GM19240 (cell line): Measurements from ENCODE around the gene SRC.

Source experiments
- DNase-seq: peaks from one replicate; pipeline ENCODE4 v3.0.0; 2011; ENCODE audit warnings: low spot score; ENCODE audit not compliant: insufficient read length

The SRC gene

DNA sequence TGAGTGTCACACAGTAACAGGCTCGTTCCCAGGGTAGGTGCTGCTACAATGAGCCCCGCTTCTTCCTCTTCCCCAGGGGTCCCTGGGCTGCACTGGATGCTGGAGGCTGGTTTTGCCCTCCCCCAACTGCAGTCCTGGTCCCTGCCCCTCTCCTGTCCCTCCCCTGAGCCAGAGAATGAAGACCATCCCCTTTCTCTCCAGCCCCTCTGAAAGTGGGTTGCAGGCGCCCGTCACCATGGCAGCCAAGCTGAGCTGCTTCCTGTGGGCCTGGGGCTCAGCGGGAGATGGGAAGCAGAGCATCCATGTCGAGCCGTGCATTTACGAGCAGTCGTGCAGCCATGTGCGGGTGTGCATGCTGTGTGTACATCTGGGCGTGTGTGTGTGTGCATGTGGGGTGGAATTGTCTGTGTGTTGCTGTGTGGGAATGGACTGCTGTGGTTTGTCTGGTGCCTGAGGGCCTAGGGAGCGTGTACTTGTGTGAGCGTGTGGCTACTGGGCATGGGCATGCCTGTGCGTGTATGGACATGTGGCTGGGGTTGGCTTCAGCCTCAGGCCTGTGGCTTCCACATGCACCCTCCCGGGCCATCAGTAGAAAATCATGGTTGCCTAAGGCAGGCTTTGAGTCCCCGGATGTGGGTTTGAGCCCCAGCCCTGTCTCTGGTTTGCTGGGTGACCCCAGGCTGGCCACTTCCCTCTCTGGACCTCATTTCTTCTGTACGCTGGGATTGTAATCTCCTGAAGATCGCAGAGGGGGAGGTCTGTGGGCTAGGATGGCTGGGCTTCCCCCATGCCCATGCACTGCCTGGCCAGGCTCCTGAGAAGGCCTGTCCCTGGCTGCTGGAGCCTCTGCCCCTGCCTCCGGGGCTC lies 48.8 kb downstream of the SRC start:
- DNase-seq = no peak

DNA sequence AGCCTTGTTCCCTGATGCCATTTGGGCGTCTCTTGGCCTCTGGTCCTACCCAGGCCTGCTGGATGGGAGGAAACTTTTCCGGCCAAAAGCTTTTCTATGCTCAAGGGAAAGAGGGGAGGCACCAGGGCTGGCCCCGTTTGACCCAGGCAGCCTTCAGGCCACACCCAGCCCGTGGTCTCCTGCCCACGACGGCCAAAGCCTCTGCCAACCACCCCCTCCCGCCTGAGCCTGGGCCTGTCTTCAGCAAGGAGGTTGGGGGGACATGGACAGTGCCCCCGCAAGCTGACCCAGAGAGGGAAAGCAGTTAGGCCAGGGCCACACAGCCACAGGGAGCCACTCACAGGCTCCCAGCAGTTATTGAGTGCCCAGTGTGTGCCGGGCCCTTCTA lies 49.5 kb downstream of the SRC start:
- DNase-seq = no peak

DNA sequence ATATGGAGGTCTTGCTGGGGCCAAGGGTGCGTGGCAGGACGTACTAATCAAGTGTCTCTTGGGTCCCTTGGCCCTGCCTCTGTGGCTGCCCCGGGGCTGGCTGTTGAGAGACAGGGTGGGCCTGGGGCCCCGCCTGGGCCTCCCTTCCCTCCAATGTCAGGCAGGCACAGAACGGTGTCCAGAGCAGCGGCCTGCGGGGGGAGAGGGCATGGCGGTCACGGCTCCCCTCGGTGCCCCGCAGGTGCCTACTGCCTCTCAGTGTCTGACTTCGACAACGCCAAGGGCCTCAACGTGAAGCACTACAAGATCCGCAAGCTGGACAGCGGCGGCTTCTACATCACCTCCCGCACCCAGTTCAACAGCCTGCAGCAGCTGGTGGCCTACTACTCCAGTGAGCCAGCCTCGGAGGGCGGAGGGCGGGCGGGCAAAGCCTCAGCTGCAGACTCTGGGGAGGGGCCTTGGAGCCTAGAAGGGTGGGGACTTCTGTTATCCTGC lies 50.0 kb downstream of the SRC start:
- no peak for DNase-seq

DNA sequence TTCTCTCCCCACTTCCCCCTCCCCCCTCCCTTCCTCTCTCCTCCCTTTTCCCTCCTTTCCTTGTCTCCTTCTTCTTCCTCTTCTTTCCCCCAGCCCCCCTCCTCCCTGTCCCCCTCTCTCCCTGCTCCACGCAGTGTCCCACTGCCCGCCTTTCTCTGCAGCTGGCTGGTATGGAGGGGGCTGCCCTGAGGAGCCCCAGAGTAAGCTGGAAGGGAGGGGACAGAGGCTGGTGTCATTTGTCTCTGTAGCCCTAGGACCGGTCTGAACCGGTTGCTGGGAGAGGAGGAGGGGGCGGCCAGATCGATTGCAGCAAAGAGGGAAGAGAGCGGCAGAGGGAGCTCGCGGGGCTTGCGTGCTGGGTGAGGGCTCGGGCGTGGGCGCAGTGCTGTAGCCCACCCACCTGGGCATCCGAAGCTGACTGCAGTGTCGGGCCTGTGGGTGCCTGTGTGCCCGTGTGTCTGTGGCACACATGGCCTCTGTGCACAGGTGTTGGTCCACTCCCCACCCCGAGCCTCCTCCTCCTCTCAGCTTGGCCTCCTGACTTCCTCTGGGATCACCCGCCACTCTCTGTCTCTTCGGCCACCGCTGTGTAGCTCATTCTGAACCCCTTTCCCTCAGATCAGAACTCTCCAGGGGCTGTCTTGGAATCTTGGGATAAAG lies 50.6 kb downstream of the SRC start:
- no peak for DNase-seq

DNA sequence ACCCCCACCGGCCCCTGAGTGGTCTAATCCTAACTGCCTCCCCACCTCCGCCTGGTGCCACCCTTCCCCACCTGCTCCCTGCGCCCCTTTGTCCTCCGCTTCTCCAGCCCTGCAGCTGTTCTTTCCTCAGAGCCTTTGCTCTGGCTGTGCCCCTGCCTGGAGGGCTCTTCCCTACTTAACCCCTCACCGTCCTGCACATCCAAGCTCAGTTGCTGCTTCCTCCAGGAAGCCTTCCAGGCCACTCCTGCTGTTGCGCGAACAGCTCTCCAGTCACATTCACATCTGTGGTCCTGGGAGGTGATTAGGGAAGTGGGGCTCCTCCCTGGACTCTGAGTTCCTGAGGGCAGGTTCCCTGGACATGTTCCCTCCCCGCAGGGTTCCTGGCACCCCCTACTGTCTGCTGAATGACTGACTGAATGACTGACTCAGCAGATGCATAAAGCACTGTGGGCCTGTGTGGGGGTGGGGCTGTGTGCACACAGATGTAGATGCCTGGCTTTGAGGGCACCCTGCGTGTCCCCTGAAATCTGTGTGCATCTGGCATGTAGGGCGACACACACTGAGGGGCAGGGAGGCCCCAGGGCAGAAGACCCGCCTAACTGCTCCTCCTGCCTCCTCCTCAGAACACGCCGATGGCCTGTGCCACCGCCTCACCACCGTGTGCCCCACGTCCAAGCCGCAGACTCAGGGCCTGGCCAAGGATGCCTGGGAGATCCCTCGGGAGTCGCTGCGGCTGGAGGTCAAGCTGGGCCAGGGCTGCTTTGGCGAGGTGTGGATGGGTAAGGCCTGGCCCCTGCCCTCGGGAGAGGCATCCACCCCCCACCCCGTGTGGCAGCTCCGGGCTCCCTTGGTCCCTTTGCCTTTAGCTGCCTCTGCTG lies 51.4 kb downstream of the SRC start:
- DNase-seq = no peak

DNA sequence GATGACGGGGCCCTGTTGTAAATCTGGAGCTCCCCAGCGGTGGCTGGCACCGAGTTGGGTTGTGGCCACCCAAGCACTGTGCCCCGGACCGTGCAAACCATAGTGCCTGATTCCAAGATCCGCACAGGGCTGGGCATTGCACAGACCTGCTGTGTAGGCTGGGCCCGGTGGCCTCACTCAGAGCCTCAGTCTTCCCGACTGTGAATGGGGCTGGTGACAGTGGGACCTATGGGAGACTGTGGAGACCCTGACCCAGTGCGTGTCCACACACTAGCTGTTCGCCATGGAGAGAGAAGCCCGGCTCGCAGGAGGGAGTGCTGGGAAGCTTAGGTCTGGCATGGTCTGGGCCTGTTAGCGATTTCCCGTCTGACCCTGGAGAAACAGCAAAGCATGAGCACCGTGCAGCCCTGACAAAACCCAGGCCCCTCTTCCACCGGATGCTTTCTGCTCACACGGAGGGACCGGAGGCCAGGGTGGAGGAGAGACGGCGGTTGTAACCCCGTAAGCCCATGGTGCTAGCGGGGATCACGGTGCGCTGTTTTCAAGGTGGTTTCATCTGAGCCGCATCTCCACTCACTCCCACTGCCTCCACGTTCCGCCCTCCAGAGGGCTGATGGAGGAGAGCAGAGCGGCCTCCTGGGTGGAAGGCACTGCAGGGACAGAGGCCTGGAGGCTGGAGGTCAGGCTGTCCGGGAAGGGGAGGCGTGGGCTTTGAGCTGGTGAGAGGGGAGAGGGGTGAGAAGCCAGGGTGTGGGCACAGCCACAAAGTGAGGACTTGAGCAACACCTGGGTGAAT lies 52.2 kb downstream of the SRC start:
- no peak for DNase-seq

DNA sequence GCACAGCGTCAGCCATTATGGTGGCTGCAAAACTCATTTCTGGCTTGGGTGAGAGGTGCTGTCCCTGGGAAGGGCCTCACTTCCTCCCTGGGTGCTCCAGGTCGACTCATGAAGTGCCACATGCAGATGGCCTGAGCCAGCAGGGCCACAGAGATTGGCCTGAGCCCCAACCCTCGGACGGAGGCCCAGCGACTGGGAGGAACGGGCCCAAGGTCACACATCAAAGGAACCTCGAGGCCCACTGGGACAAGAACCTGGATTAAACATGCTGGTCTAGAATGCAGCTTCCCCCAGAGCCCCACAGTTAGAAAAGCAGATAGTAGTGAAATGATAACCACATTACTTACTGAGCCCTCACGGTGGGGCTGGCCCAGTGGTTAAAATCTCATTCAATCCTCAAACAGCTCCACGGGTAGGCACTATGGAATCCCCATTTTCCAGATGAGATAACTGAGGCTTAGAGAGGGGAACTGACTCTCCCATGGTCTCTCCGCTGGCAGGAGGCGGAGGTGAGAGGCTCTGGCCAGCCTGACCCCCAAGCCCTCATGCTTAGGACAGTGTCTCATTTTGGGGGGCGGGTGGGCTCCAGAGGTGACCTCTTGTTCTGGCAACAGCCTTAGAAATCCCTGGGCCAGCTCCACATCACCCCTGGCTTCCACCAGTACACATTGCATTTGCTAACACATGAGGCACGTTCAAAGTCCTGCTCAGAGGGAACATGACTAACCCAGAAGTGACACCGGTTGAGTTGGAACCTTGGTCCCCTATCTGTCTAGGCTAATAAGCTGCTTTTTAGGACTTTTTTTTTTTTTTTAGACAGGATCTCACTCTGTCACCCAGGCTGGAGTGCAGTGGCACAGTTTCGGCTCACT lies 53.0 kb downstream of the SRC start:
- DNase-seq = no peak

DNA sequence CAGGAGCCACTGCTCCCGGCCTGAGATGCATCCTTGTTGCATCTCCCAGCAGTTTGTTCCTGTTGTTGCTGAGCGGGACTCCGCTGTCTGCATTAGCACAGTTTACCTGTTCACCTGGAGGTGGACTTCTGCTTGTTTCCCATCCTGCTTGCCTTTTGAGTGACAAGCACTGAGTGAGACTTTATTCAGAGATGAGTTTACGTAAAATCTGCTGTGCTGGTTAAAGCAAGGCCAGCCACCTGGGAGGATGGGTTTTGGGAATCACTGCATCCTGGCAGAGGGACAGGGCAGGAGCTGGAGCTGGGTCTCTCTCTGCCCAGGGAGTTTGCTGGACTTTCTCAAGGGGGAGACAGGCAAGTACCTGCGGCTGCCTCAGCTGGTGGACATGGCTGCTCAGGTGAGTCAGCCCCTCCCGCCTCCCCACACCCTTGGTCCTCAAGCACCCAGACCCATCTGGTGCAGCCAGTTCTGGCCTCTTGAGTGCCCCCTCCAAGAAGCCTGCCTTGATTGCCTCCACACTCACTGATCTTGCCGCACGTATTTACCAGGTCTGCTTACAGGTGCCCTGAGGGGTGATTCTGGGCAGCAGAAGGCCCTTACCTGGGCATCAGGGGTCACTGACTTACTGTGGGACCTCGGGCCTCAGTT lies 55.5 kb downstream of the SRC start:
- no peak for DNase-seq

DNA sequence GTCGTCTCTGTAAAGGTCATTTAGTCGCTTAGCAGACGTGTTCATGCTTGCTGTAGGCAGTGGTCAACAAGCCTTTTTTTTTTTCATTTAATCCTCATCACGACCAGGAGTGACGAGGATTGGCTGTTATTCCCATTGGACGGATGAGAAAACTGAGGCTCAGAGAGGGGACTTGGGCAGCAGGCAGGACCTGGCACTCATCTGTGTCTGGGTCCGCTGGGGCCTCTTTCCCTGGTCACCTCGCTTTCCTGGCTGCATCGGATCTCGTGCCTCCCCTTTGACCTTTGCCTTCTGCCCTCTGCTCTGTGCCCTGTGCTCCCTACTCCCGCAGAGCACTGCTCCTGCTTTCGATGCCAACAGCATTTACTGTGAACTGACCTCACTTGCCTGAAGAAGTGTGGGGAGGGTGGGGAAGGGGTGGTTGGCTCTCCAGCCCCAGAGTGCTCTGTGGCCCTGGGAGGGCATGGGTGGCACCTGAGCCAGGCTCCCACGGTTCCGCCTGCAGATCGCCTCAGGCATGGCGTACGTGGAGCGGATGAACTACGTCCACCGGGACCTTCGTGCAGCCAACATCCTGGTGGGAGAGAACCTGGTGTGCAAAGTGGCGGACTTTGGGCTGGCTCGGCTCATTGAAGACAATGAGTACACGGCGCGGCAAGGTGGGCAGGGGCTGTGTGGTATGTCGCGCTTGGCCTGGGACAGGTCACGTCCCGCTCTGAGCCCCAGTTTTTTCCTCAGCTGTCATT lies 56.2 kb downstream of the SRC start:
- no peak for DNase-seq

DNA sequence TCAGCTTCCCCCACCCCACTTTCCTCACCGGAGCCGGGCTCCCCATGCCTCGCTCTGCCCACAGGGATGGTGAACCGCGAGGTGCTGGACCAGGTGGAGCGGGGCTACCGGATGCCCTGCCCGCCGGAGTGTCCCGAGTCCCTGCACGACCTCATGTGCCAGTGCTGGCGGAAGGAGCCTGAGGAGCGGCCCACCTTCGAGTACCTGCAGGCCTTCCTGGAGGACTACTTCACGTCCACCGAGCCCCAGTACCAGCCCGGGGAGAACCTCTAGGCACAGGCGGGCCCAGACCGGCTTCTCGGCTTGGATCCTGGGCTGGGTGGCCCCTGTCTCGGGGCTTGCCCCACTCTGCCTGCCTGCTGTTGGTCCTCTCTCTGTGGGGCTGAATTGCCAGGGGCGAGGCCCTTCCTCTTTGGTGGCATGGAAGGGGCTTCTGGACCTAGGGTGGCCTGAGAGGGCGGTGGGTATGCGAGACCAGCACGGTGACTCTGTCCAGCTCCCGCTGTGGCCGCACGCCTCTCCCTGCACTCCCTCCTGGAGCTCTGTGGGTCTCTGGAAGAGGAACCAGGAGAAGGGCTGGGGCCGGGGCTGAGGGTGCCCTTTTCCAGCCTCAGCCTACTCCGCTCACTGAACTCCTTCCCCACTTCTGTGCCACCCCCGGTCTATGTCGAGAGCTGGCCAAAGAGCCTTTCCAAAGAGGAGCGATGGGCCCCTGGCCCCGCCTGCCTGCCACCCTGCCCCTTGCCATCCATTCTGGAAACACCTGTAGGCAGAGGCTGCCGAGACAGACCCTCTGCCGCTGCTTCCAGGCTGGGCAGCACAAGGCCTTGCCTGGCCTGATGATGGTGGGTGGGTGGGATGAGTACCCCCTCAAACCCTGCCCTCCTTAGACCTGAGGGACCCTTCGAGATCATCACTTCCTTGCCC lies 57.4 kb downstream of the SRC start:
- no peak for DNase-seq

DNA sequence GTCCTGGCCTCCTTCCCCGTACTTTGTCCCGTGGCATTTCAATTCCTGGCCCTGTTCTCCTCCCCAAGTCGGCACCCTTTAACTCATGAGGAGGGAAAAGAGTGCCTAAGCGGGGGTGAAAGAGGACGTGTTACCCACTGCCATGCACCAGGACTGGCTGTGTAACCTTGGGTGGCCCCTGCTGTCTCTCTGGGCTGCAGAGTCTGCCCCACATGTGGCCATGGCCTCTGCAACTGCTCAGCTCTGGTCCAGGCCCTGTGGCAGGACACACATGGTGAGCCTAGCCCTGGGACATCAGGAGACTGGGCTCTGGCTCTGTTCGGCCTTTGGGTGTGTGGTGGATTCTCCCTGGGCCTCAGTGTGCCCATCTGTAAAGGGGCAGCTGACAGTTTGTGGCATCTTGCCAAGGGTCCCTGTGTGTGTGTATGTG lies 58.5 kb downstream of the SRC start:
- DNase-seq = no peak

DNA sequence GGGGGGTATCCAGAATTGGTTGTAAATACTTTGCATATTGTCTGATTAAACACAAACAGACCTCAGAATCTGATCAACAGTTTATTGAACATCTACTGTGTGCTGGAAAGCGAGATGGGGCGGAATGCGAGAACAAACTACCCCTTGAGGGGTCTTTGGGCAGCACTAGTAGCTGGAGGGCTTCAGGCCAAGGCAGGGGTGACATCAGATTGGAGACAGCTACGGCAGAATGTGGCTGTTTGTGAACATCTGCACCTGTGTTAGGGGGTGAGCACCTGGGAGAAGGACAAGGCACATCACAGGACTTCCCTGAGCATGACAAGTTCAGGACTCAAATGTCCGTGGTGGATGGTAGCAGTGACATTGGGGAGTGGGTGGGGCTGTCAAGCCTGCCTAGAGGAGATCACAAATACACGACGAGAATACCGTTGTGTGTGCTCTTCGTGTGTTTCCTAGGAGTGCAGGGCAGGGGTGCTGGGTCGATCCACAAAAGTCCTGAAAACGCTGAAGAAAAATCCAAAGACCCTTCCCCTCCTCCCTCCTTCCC lies 59.5 kb downstream of the SRC start:
- DNase-seq = no peak

DNA sequence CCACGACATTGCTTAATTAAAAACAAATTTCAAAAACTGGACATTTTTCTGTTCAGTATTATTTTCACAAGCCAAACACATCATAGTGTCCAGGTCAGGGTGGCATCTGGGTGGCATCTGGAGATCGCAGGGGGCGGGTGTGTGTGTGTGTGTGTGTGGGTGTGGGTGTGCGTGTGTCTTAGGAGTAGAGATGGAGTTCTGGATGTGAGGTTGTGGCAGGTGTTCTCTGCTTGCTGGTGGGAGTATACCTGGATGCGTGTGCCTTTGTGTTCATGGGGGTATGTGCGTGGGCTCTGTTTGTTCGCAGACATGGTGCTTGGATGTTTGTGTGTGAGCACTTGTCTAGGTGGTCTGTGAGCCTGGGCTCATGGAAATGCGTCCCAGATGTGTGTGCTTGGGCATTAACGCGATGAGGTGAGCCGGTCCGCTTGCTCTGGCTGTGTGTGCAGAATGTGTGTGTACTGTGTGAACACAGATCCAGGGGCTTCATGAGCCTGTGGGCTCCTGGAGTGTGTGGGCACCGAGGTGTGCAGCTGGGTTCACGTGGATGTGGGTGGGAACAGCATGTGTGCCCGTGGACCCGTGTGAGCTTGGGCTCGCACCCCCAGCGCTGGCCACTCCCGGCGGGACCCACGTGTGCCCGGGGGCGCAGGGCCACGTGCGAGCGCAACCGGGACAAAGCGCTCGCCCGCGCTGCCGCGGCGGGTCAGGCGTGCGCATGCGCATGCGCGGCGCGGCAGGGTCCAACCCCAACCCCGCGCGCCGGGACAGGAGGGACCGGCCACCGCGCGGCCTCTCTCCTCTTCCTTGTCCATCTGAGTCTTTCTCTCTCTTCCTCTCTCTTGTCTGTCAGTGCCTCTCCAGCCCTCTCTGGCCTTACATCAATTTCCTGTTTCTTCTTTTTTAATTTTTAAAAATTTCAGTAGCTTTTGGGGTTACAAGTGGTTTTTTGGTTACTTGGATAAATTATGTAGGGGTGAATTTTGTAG lies 60.4 kb downstream of the SRC start:
- DNase-seq = peak; percentile 61

DNA sequence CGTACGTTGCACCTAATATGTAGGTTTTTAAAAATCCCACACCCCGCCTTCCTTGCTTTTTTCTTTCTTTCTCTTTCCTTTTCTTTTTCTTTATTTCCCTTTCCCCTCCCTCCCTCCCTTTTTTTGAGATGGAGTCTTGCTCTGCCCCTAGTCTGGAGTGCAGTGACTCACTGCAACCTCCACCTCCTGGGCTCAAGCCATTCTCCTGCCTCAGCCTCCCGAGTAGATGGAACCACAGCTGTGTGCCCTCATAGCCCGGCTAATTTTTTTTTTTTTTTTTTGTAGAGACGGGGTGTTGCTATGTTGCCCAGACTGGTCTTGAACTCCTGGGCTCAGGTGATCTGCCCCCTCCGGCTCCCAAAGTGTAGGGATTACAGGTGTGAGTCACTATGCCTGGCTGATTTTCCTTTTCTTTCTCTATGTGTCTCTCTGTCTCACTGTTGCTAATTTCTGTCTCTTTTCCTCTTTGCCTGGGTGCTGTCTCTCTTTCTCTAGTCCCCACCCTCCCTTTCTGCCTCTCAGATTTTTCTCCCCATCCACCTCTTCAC lies 61.2 kb downstream of the SRC start:
- DNase-seq = no peak

DNA sequence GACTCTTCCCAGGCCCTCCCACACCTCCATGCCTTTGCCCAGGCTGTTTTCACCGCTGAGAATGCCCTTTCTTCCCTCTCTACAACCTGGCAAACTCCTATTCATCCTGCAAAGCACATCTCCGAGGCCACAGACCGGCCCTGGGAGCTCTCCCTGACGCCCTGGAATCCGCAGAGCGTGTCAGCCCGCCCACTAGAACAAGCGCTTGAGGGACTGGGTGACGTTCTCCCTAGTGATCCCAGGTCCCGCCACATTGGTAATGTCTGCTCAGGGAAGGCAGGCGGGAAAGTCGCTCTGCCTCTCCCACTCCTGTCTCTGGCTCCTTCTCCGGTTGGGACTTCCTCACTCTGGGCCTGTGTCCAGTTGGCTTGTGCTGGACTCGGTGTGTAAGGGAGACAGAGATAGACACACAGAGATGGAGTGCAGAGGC lies 61.6 kb downstream of the SRC start:
- DNase-seq = no peak
